HCT116 (cell line): ENCODE data around the gene ATP1A2. TPM values are rescaled to one million over a fixed set of nuclear protein-coding genes. Genes with fewer than 3 reads are reported as not detected.

Experiments used
- ATAC-seq: fragments of 200-7000 bp; cut with Tn5 transposase; 2 replicates; pipeline ENCODE4 v1.9.1; 2020; ENCODE audit warnings: mild to moderate bottlenecking, moderate library complexity
- BruUV-seq: library from RNA; stranded (reverse); fragments of 400-500 nt; replicated peaks from 2 replicates; lab custom pipeline; 2021; lab: Mats Ljungman, UMichigan
- CTCF ChIA-PET: fragments of 300-600 bp; sonication (Branson Sonifier 250); formaldehyde crosslinking; loops from one replicate; lab custom pipeline; 2021; ENCODE audit warnings: antibody characterized with exemption; lab: Charles Lee
- POLR2A ChIA-PET: fragments of 300-600, 350-600 bp; sonication (Branson Sonifier 250); formaldehyde crosslinking; loops from one replicate; lab custom pipeline; 2021; ENCODE audit warnings: antibody characterized with exemption; lab: Charles Lee
- RAD21 ChIA-PET, 2 experiments: fragments of 300-600 bp; sonication (Branson Sonifier 250); formaldehyde crosslinking; loops; one replicate each; lab custom pipeline; 2023; ENCODE audit warnings: low total read pairs in 2 of 2; ENCODE audit not compliant: uncharacterized antibody in 2 of 2, unreplicated experiment in 2 of 2, low non-redundant PET in 1 of 2; lab: Charles Lee
- DNase-seq: peaks from one replicate; pipeline ENCODE4 v3.0.0-alpha.2; 2010; ENCODE audit warnings: low read depth, low spot score
- H2AFZ ChIP-seq: fragments of 200-600 bp; shearing (Covaris generic), sonication (generic); 2 replicates; pipeline ENCODE4 v1.6.1; 2017; ENCODE audit warnings: low read depth, mixed run types, mixed read lengths, antibody characterized with exemption, low read length; ENCODE audit not compliant: poor library complexity, severe bottlenecking
- H3K27ac ChIP-seq: 2 replicates; pipeline ENCODE4 v1.5.1; 2012; ENCODE audit warnings: low read depth, low read length
- H3K27me3 ChIP-seq: fragments of 200-600 bp; sonication (generic); 2 replicates; pipeline ENCODE4 v1.6.1; 2016; ENCODE audit warnings: mixed run types, low read length, mixed read lengths; ENCODE audit not compliant: insufficient read depth
- H3K36me3 ChIP-seq, 2 experiments: fragments of 200-500 bp in 1 of 2; fragments of 200-600 bp in 1 of 2; sonication (Bioruptor generic) in 1 of 2; sonication (generic) in 1 of 2; 2 replicates each; pipeline versions ENCODE4 v1.5.1 to v1.6.1; 2014 to 2016; ENCODE audit warnings: low read length in 2 of 2, inconsistent platforms in 1 of 2, mixed read lengths in 1 of 2, mixed run types in 1 of 2; ENCODE audit not compliant: insufficient read depth in 2 of 2, control insufficient read depth in 1 of 2
- H3K4me1 ChIP-seq, 2 experiments: fragments of 200-600 bp in 1 of 2; sonication (generic) in 1 of 2; 2 replicates each; pipeline versions ENCODE4 v1.5.1 to v1.6.1; 2012 to 2017; ENCODE audit warnings: low read length in 2 of 2, inconsistent platforms in 1 of 2, mild to moderate bottlenecking in 1 of 2, mixed read lengths in 1 of 2, mixed run types in 1 of 2, moderate library complexity in 1 of 2; ENCODE audit not compliant: insufficient read depth in 2 of 2, control insufficient read depth in 1 of 2
- H3K4me2 ChIP-seq: fragments of 200-600 bp; sonication (generic); 2 replicates; pipeline ENCODE4 v1.6.1; 2017; ENCODE audit warnings: mixed run types, low read length, mixed read lengths
- H3K4me3 ChIP-seq, 2 experiments: fragments of 200-600 bp in 1 of 2; sonication (generic) in 1 of 2; replicated peaks in 1 of 2; 2 replicates each; pipeline ENCODE4 v1.5.1; 2011 to 2016; ENCODE audit warnings: low read length in 2 of 2, control low read depth in 1 of 2, low read depth in 1 of 2, mild to moderate bottlenecking in 1 of 2, mixed read lengths in 1 of 2, mixed run types in 1 of 2
- H3K79me2 ChIP-seq: fragments of 200-600 bp; sonication (generic); 2 replicates; pipeline ENCODE4 v1.6.1; 2017; ENCODE audit warnings: mild to moderate bottlenecking, mixed run types, low read length, moderate library complexity, mixed read lengths; ENCODE audit not compliant: insufficient read depth
- H3K9ac ChIP-seq: fragments of 200-600 bp; sonication (generic); 2 replicates; pipeline ENCODE4 v1.6.1; 2016; ENCODE audit warnings: low read length, mixed read lengths
- H3K9me2 ChIP-seq: fragments of 200-600 bp; sonication (generic), shearing (Covaris generic); 2 replicates; pipeline ENCODE4 v1.6.1; 2017; ENCODE audit warnings: mixed run types, mild to moderate bottlenecking, moderate library complexity; ENCODE audit not compliant: insufficient read depth
- H3K9me3 ChIP-seq, 2 experiments: fragments of 200-500 bp in 1 of 2; fragments of 200-600 bp in 1 of 2; sonication (Bioruptor generic) in 1 of 2; sonication (generic) in 1 of 2; 2 replicates each; pipeline ENCODE4 v1.6.1; 2014 to 2017; ENCODE audit warnings: low read length in 2 of 2, mixed read lengths in 2 of 2, inconsistent platforms in 1 of 2, low read depth in 1 of 2, mild to moderate bottlenecking in 1 of 2, mixed run types in 1 of 2, moderate library complexity in 1 of 2; ENCODE audit not compliant: control insufficient read depth in 1 of 2, insufficient read depth in 1 of 2
- H4K20me1 ChIP-seq: fragments of 200-600 bp; sonication (generic), shearing (Covaris generic); 2 replicates; pipeline ENCODE4 v1.6.1; 2017; ENCODE audit warnings: mixed run types, mild to moderate bottlenecking, moderate library complexity; ENCODE audit not compliant: insufficient read depth
- ELF1 ChIP-seq: IDR thresholded peaks from 2 replicates; pipeline ENCODE4 v1.6.1; 2012; ENCODE audit warnings: low read depth, borderline replicate concordance
- EZH2 ChIP-seq: fragments of 200-600 bp; sonication (generic); IDR thresholded peaks from 2 replicates; pipeline ENCODE4 v1.6.1; 2017; ENCODE audit warnings: antibody characterized with exemption, mixed run types
- RAD21 ChIP-seq: IDR thresholded peaks from 2 replicates; pipeline ENCODE4 v1.6.1; 2012; ENCODE audit warnings: low read depth, mild to moderate bottlenecking
- SRF ChIP-seq: IDR thresholded peaks from 2 replicates; pipeline ENCODE4 v1.6.1; 2012; ENCODE audit warnings: low read depth
- ZNF274 ChIP-seq: fragments of 200-500 bp; sonication (Bioruptor generic); IDR thresholded peaks from 2 replicates; pipeline ENCODE4 v1.6.1; 2014; ENCODE audit warnings: mild to moderate bottlenecking, low read depth, low read length, inconsistent platforms
- intact Hi-C: fragments of 100-400 bp; cut with micrococcal nuclease; formaldehyde crosslinking; loops from 2 replicates; pipeline ENCODE4 v1.10.0; 2022
- total RNA-seq: library from RNA; stranded (reverse); gene quantifications from one replicate; pipeline ENCODE4 v1.2.1, GENCODE V29; 2021; ENCODE audit not compliant: unreplicated experiment
- TF ChIP-seq, protein P1 (sequence below): IDR thresholded peaks from 2 replicates; pipeline ENCODE4 v1.6.1; 2012; ENCODE audit warnings: low read depth
- TF ChIP-seq, protein P2 (sequence below), 3 experiments: fragments of 200-600 bp in 1 of 3; sonication (generic) in 1 of 3; IDR thresholded peaks in 2 of 3; conservative IDR thresholded peaks in 1 of 3; 2 replicates each; pipeline ENCODE4 v1.5.1; 2012 to 2017; ENCODE audit warnings: low read depth in 2 of 3, low read length in 2 of 3, antibody characterized with exemption in 1 of 3, borderline replicate concordance in 1 of 3, control low read depth in 1 of 3, mild to moderate bottlenecking in 1 of 3, mixed read lengths in 1 of 3, mixed run types in 1 of 3, moderate library complexity in 1 of 3; ENCODE audit not compliant: insufficient read depth in 1 of 3

Gene ATP1A2
- total RNA-seq, 1 experiment from 2014 or later, result not detected

DNA sequence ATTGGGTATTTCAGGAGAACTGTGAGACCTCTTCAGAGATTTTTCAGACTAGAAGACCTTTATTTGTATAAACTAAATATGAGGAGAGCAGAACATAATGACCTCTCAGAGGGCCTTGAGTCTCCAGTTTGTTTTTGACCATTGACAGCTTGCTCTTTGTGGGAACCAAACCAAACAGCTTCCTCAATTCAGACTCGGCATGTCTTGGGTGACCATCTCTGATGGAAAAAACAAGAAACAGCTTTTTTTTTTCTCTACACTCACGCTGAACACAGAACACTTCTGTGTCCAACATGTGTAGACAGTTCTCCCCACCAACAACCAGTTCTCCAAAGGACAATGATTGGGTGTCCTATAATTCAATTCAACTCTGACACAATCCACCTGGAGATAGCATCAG is 47.4 kb downstream of the ATP1A2 start (continued):
- TF ChIP-seq, protein P1, sequence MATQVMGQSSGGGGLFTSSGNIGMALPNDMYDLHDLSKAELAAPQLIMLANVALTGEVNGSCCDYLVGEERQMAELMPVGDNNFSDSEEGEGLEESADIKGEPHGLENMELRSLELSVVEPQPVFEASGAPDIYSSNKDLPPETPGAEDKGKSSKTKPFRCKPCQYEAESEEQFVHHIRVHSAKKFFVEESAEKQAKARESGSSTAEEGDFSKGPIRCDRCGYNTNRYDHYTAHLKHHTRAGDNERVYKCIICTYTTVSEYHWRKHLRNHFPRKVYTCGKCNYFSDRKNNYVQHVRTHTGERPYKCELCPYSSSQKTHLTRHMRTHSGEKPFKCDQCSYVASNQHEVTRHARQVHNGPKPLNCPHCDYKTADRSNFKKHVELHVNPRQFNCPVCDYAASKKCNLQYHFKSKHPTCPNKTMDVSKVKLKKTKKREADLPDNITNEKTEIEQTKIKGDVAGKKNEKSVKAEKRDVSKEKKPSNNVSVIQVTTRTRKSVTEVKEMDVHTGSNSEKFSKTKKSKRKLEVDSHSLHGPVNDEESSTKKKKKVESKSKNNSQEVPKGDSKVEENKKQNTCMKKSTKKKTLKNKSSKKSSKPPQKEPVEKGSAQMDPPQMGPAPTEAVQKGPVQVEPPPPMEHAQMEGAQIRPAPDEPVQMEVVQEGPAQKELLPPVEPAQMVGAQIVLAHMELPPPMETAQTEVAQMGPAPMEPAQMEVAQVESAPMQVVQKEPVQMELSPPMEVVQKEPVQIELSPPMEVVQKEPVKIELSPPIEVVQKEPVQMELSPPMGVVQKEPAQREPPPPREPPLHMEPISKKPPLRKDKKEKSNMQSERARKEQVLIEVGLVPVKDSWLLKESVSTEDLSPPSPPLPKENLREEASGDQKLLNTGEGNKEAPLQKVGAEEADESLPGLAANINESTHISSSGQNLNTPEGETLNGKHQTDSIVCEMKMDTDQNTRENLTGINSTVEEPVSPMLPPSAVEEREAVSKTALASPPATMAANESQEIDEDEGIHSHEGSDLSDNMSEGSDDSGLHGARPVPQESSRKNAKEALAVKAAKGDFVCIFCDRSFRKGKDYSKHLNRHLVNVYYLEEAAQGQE, result no peak
- no peak for TF ChIP-seq SRF
- TF ChIP-seq EZH2, result no peak

DNA sequence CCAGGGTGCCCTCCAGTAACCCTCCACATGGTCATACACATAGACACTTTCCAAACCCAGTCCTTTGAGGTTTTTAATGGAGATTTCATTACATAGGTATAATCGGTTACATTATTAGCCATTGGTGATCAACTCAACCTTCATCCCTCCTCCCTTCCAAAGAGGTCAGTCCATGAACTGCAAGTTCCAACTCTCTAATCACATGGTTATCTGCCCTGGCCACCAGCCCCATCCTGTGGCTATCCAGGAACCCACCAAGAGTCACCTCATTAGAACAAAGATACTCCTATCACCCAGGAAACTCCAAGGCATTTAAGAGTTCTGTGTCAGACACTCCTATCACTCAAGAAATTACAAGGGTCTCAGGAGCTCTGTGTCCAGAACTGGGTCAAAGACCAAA is 48.1 kb downstream of the ATP1A2 start:
- no peak for DNase-seq
- intact Hi-C loops, result loop anchor here (2.0 kb wide), 1 partner anchor 63 kb away; no protein-coding TSS in a partner anchor
- Histone ChIP-seq H3K79me2 (no peaks in the 10 kb centered on the region), H3K27ac (no peak overlapping the region), H3K9me3 (no peaks in the 10 kb centered on the region), H3K4me2 (no peak overlapping the region), H2AFZ (no peak overlapping the region), H3K4me1 (no peaks in the 10 kb centered on the region), H3K27me3 (no peaks in the 10 kb centered on the region), H3K9ac (no peak overlapping the region), H4K20me1 (no peaks in the 10 kb centered on the region), H3K36me3 (no peaks in the 10 kb centered on the region), H3K9me2 (no peaks in the 10 kb centered on the region), H3K4me3 (no peak overlapping the region)
- BruUV-seq, result no TSS peak
- ChIA-PET CTCF (interaction anchor here (1.5 kb wide), 1 partner anchor 56 kb away, joined by 3 read pairs; no protein-coding TSS in a partner anchor), RAD21 (no interaction called here), POLR2A (no interaction called here)
- peak; percentile 64 for ATAC-seq
- TF ChIP-seq, protein P2, sequence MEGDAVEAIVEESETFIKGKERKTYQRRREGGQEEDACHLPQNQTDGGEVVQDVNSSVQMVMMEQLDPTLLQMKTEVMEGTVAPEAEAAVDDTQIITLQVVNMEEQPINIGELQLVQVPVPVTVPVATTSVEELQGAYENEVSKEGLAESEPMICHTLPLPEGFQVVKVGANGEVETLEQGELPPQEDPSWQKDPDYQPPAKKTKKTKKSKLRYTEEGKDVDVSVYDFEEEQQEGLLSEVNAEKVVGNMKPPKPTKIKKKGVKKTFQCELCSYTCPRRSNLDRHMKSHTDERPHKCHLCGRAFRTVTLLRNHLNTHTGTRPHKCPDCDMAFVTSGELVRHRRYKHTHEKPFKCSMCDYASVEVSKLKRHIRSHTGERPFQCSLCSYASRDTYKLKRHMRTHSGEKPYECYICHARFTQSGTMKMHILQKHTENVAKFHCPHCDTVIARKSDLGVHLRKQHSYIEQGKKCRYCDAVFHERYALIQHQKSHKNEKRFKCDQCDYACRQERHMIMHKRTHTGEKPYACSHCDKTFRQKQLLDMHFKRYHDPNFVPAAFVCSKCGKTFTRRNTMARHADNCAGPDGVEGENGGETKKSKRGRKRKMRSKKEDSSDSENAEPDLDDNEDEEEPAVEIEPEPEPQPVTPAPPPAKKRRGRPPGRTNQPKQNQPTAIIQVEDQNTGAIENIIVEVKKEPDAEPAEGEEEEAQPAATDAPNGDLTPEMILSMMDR (IDR thresholded peaks at IDR 0.05 in 2 of 3, conservative IDR thresholded peaks at IDR 0.05 in 1 of 3; ENCODE audit: borderline replicate concordance in 1 of 3, insufficient read depth in 1 of 3, low read depth in 2 of 3, low read length in 2 of 3), result peak; percentile 12 to 37 (median 15); a peak in 3 of 6 replicates
- no peak for TF ChIP-seq ELF1
- TF ChIP-seq ZNF274, result no peak
- TF ChIP-seq RAD21, result peak; percentile 42
